ENCODE results near the gene DERA.

GRCh38 chr12:15997910-15998309, 86.8 kb downstream of the DERA start:
- TF ChIP-seq CTCF (conservative IDR thresholded peaks at IDR 0.05; ENCODE audit: low read depth, low read length) = no peak
- no peak for TF ChIP-seq EZH2 (IDR thresholded peaks at IDR 0.05; ENCODE audit: borderline replicate concordance, low read depth, low read length, poor library complexity, severe bottlenecking)

Measured in A673 (cell line).